ENCODE results near the gene RAD52. TPM values are rescaled to one million over a fixed set of nuclear protein-coding genes. Genes with fewer than 3 reads are reported as not detected.

Gene RAD52
- total RNA-seq, 1 experiment from 2014 or later, result 24.7 TPM

GRCh38 chr12:867905-868304, 81.6 kb downstream of the RAD52 start:
- H3K4me3 ChIP-seq (ENCODE audit: low read depth, low read length, poor library complexity, severe bottlenecking), result no peak overlapping the region
- H3K9me3 ChIP-seq (ENCODE audit: low read depth, low read length, poor library complexity, severe bottlenecking), result no peaks in the 10 kb centered on the region
- no peak for TF ChIP-seq EZH2 (IDR thresholded peaks at IDR 0.05; ENCODE audit: borderline replicate concordance, low read depth, low read length, poor library complexity, severe bottlenecking)
- TF ChIP-seq CTCF (conservative IDR thresholded peaks at IDR 0.05; ENCODE audit: low read depth, low read length), result no peak
- H3K27ac ChIP-seq (ENCODE audit: low read depth, low read length, poor library complexity, severe bottlenecking), result no peak overlapping the region
- H3K4me1 ChIP-seq (ENCODE audit: insufficient read depth, low read length, poor library complexity, severe bottlenecking), result no peaks in the 10 kb centered on the region
- ChIA-PET POLR2A (ENCODE audit: low non-redundant PET) (no interaction called here), CTCF (no interaction called here)
- no peak for DNase-seq (ENCODE audit: low spot score)
- intact Hi-C loops (cut with micrococcal nuclease; ENCODE audit: unreplicated experiment), result no loop called here
- H3K36me3 ChIP-seq (ENCODE audit: insufficient read depth, low read length, poor library complexity, severe bottlenecking), result peaks cover 32% of the 10 kb centered on the region
- no peaks in the 10 kb centered on the region for H3K27me3 ChIP-seq (replicated peaks; ENCODE audit: insufficient read depth, low read depth, low read length, poor library complexity)
- no TSS peak for BruUV-seq (replicated peaks)

GRCh38 chr12:865614-866013, 83.9 kb downstream of the RAD52 start:
- intact Hi-C loops (cut with micrococcal nuclease; ENCODE audit: unreplicated experiment), result no loop called here
- CTCF ChIA-PET, result no interaction called here
- no peak for DNase-seq (ENCODE audit: low spot score)
- Histone ChIP-seq H3K4me1 (ENCODE audit: insufficient read depth, low read length, poor library complexity, severe bottlenecking) (no peaks in the 10 kb centered on the region), H3K27ac (ENCODE audit: low read depth, low read length, poor library complexity, severe bottlenecking) (no peak overlapping the region), H3K27me3 (replicated peaks; ENCODE audit: insufficient read depth, low read depth, low read length, poor library complexity) (no peaks in the 10 kb centered on the region), H3K9me3 (ENCODE audit: low read depth, low read length, poor library complexity, severe bottlenecking) (no peaks in the 10 kb centered on the region), H3K36me3 (ENCODE audit: insufficient read depth, low read length, poor library complexity, severe bottlenecking) (peaks cover 46% of the 10 kb centered on the region), H3K4me3 (ENCODE audit: low read depth, low read length, poor library complexity, severe bottlenecking) (no peak overlapping the region)
- POLR2A ChIA-PET (ENCODE audit: low non-redundant PET), result no interaction called here
- no peak for TF ChIP-seq CTCF (conservative IDR thresholded peaks at IDR 0.05; ENCODE audit: low read depth, low read length)
- no peak for TF ChIP-seq EZH2 (IDR thresholded peaks at IDR 0.05; ENCODE audit: borderline replicate concordance, low read depth, low read length, poor library complexity, severe bottlenecking)
- no TSS peak for BruUV-seq (replicated peaks)

DNA sequence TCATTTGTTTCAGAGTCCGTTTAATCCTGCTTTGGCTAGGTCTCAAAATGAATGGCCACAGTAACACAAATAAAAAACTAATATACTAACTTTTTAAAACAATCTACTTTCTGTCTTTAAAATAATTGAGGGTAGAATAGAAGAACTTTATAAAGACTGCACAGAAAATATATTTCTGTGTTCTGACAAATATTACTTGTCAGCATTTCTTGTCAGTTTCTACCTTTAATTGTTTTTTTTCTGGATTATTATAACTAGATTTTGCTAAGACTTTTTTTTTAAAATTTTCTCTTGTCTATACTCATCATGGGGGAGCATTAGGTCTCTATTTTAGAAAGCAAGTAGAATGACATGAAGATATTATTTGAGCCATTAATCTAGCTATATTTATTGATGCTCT, 86.2 kb downstream of the RAD52 start:
- H3K4me3 ChIP-seq (ENCODE audit: low read depth, low read length, poor library complexity, severe bottlenecking), result no peak overlapping the region
- no peaks in the 10 kb centered on the region for H3K27me3 ChIP-seq (replicated peaks; ENCODE audit: insufficient read depth, low read depth, low read length, poor library complexity)
- BruUV-seq (replicated peaks), result no TSS peak
- intact Hi-C loops (cut with micrococcal nuclease; ENCODE audit: unreplicated experiment), result no loop called here
- H3K27ac ChIP-seq (ENCODE audit: low read depth, low read length, poor library complexity, severe bottlenecking), result no peak overlapping the region
- CTCF ChIA-PET, result no interaction called here
- no peak for DNase-seq (ENCODE audit: low spot score)
- peaks cover 50% of the 10 kb centered on the region for H3K36me3 ChIP-seq (ENCODE audit: insufficient read depth, low read length, poor library complexity, severe bottlenecking)
- no peak for TF ChIP-seq CTCF (conservative IDR thresholded peaks at IDR 0.05; ENCODE audit: low read depth, low read length)
- TF ChIP-seq EZH2 (IDR thresholded peaks at IDR 0.05; ENCODE audit: borderline replicate concordance, low read depth, low read length, poor library complexity, severe bottlenecking), result no peak
- no peaks in the 10 kb centered on the region for H3K4me1 ChIP-seq (ENCODE audit: insufficient read depth, low read length, poor library complexity, severe bottlenecking)
- POLR2A ChIA-PET (ENCODE audit: low non-redundant PET), result no interaction called here
- no peaks in the 10 kb centered on the region for H3K9me3 ChIP-seq (ENCODE audit: low read depth, low read length, poor library complexity, severe bottlenecking)

Data from A673 (cell line).